GM19099 (cell line): ENCODE data around the gene YPEL3.

Experiments used
- POLR2A ChIP-seq: IDR thresholded peaks from 3 replicates; pipeline ENCODE4 v1.6.1; 2011; ENCODE audit warnings: low read depth; ENCODE audit not compliant: insufficient read length; ENCODE audit errors: extremely low read depth

Gene YPEL3

GRCh38 chr16:30069611-30070462 lies 26.2 kb downstream of the YPEL3 start:
- TF ChIP-seq POLR2A = no peak

DNA sequence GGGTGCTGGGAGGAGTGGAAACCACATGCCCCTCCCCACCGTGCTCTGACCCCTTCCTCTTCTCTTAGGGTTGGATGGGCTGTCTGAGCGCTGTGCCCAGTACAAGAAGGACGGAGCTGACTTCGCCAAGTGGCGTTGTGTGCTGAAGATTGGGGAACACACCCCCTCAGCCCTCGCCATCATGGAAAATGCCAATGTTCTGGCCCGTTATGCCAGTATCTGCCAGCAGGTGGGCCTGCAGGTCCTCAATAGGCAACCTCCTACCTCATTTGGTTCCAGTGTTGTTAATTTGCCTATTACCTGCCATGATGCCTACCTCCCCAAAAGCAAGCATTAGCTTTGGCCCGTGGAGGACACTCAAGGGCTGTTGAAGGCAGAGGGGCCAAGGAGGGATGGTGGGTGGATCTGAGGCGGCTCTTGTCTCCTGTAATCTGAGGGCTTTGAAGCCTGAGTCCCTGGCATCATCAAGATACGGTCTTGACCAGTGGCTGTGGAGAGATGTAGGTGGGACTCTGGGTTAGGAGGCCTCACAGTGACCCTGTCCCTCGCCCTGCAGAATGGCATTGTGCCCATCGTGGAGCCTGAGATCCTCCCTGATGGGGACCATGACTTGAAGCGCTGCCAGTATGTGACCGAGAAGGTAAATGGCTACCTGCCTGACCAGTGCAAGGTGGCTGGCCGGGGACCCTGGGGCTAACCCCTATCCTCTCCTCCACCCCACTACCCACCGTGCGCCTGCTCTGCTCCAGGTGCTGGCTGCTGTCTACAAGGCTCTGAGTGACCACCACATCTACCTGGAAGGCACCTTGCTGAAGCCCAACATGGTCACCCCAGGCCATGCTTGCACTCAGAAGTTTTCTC lies 27.0 kb downstream of the YPEL3 start:
- no peak for TF ChIP-seq POLR2A

- TF ChIP-seq POLR2A = no peak
These were observed 27.7 kb downstream of the YPEL3 start for GRCh38 chr16:30068333-30068732.

DNA sequence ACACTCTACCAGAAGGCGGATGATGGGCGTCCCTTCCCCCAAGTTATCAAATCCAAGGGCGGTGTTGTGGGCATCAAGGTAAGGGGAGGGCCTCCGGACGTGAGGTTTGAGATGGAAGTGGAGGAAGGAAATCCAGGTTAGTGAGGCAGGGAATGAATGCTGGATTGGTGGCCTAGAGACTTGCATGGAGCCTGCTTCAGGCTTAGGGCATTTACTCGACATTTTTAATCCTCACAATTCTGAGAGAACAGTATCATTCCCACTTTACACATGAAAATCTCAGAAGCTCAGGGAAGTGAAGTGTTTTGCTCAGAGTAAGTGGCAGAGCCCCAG lies 28.5 kb downstream of the YPEL3 start:
- no peak for TF ChIP-seq POLR2A

DNA sequence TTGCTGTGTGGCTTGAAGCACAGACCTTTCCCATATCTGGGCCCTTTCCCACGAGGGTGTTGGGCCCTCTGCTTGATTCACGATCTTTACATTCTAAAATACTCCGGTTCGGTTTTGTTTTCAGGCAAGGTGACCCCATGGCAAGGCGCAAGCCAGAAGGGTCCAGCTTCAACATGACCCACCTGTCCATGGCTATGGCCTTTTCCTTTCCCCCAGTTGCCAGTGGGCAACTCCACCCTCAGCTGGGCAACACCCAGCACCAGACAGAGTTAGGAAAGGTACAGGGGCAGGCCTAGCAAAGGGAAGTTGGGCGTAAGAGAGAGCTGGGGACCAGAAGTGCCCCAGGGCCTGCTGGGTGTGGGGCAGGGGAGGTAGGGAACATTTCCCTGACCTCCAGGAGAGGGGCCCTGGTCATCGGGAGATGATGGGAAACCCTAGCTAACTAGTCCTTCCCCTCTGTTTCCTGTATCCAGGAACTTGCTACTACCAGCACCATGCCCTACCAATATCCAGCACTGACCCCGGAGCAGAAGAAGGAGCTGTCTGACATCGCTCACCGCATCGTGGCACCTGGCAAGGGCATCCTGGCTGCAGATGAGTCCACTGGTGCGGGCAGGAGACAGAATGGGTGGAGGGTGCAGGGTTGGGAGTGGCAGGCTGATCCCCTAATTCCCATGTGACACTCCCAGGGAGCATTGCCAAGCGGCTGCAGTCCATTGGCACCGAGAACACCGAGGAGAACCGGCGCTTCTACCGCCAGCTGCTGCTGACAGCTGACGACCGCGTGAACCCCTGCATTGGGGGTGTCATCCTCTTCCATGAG lies 29.0 kb downstream of the YPEL3 start:
- TF ChIP-seq POLR2A = no peak

- no peak for TF ChIP-seq POLR2A
These were observed 29.9 kb downstream of the YPEL3 start for GRCh38 chr16:30065943-30066760.

GRCh38 chr16:30065102-30065942 lies 30.7 kb downstream of the YPEL3 start, which contains the start of gene ALDOA:
Gene ALDOA, plus strand, starts transcription at chr16:30065760. Its CDS starts 1,138 bp downstream, at chr16:30066898.
- peak; percentile 95 for TF ChIP-seq POLR2A

DNA sequence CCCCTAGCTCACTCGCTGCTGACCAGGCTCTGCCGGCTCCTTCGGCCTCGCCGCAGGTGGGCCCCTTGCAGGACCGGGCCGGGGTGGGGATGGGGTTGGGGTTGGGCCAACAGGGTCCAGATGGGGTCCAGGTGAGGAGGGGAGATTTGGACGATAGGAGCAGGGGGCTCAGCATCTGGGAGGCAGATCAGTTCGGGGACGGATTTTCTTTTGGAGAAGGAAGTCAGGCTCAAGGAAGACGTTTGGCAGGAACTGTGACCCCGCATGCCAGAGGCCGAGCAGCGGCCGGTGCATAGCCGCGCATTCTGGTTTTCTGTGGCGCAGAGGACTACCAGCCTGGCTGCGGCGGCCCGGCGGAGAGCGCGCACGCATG lies 31.3 kb downstream of the YPEL3 start:
- no peak for TF ChIP-seq POLR2A

- TF ChIP-seq POLR2A = peak; percentile 49
These were observed 31.9 kb downstream of the YPEL3 start for GRCh38 chr16:30063893-30064728.

GRCh38 chr16:30063278-30063892 lies 32.6 kb downstream of the YPEL3 start:
- no peak for TF ChIP-seq POLR2A

- no peak for TF ChIP-seq POLR2A
These were observed 35.0 kb downstream of the YPEL3 start for GRCh38 chr16:30060836-30061554.
